ENCODE measurements around the gene RIOX2. TPM values are rescaled to one million over a fixed set of nuclear protein-coding genes. Genes with fewer than 3 reads are reported as not detected.

RIOX2 gene
- total RNA-seq, 1 donor from 2014 or later = 22.0 TPM

- no peaks in the 10 kb centered on the region for H3K27me3 ChIP-seq (ENCODE audit: control insufficient read depth, insufficient read depth, low read length)
- TF ChIP-seq CTCF (IDR thresholded peaks at IDR 0.05; ENCODE audit: insufficient read depth, low read length, poor library complexity, severe bottlenecking) = no peak
- no peak for DNase-seq (ENCODE audit: low read depth)
- H3K4me3 ChIP-seq (ENCODE audit: low read depth, low read length) = no peak overlapping the region
- H3K36me3 ChIP-seq (ENCODE audit: control insufficient read depth, insufficient read depth, low read length) = peaks cover 1% of the 10 kb centered on the region
These were observed 41.0 kb downstream of the RIOX2 start for GRCh38 chr3:97931218-97931617.

DNA sequence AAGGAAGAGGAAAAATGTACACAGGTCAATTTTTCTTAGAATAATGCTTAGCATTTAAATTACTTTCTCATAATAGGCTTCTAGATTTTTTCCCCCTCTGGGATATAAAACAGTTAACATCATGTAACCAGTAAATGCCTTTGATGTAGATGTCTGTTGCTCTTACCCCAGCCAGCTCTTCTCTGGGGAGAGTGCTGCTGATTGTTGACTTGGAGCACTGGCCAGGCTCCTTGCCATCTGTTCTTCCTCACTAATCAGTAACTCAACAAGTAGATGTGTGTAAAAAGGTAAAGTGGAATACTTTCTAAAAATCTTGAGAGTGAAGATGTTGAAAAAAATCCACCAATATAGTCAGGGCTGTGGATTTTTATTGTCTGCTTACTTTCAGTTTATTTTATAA lies 42.2 kb downstream of the RIOX2 start:
- no peak for DNase-seq (ENCODE audit: low read depth)
- H3K36me3 ChIP-seq (ENCODE audit: control insufficient read depth, insufficient read depth, low read length) = no peaks in the 10 kb centered on the region
- no peaks in the 10 kb centered on the region for H3K27me3 ChIP-seq (ENCODE audit: control insufficient read depth, insufficient read depth, low read length)
- TF ChIP-seq CTCF (IDR thresholded peaks at IDR 0.05; ENCODE audit: insufficient read depth, low read length, poor library complexity, severe bottlenecking) = no peak
- no peak overlapping the region for H3K4me3 ChIP-seq (ENCODE audit: low read depth, low read length)

DNA sequence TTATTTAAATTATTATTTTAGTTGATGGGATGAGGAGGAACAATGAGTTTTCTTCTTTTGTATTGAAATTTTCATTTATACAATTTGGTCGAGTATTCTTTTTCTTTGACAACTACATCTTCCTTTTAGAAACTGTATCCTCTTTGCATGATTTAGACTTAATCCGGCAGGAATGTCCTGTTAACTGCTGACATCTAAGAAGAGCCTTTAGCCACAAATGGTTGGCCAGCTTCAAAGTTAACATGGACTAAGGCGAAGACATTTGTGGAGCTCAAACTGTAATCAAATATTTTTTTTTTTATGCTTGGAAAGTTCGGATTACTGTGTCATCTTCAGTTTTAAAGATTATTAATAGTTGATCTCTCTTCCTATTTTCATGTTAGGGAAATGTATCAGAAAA lies 43.2 kb downstream of the RIOX2 start:
- no peak for TF ChIP-seq CTCF (IDR thresholded peaks at IDR 0.05; ENCODE audit: insufficient read depth, low read length, poor library complexity, severe bottlenecking)
- Histone ChIP-seq H3K4me3 (ENCODE audit: low read depth, low read length) (no peak overlapping the region), H3K27me3 (ENCODE audit: control insufficient read depth, insufficient read depth, low read length) (no peaks in the 10 kb centered on the region), H3K36me3 (ENCODE audit: control insufficient read depth, insufficient read depth, low read length) (no peaks in the 10 kb centered on the region)
- no peak for DNase-seq (ENCODE audit: low read depth)

DNA sequence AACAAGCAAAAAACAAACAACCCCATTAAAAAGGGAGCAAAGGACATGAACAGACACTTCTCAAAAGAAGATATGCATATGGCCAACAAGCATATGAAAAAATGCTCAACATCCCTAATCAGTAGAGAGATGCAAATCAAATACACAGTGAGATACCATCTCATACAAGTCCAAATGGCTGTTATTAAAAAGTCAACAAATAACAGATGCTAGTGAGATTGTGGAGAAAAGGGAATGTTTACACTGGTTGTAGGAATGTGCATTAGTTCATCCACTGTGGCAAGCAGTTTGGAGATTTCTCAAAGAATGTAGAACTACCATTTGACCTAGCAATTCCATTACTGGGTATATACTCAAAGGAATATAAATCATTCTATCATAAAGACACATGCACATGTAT lies 44.5 kb downstream of the RIOX2 start:
- no peak for TF ChIP-seq CTCF (IDR thresholded peaks at IDR 0.05; ENCODE audit: insufficient read depth, low read length, poor library complexity, severe bottlenecking)
- DNase-seq (ENCODE audit: low read depth) = no peak

GRCh38 chr3:97917813-97918536 lies 54.3 kb downstream of the RIOX2 start:
- no peak for DNase-seq (ENCODE audit: low read depth)
- H3K4me3 ChIP-seq (ENCODE audit: low read depth, low read length) = no peak overlapping the region
- no peaks in the 10 kb centered on the region for H3K36me3 ChIP-seq (ENCODE audit: control insufficient read depth, insufficient read depth, low read length)
- no peaks in the 10 kb centered on the region for H3K27me3 ChIP-seq (ENCODE audit: control insufficient read depth, insufficient read depth, low read length)
- no peak for TF ChIP-seq CTCF (IDR thresholded peaks at IDR 0.05; ENCODE audit: insufficient read depth, low read length, poor library complexity, severe bottlenecking)

More for the DNA sequence above, 44.5 kb downstream of the RIOX2 start:
- Histone ChIP-seq H3K36me3 (ENCODE audit: control insufficient read depth, insufficient read depth, low read length) (no peaks in the 10 kb centered on the region), H3K4me3 (ENCODE audit: low read depth, low read length) (no peak overlapping the region), H3K27me3 (ENCODE audit: control insufficient read depth, insufficient read depth, low read length) (no peaks in the 10 kb centered on the region)

GRCh38 chr3:97916576-97916975 lies 55.7 kb downstream of the RIOX2 start:
- TF ChIP-seq CTCF (IDR thresholded peaks at IDR 0.05; ENCODE audit: insufficient read depth, low read length, poor library complexity, severe bottlenecking) = no peak
- no peaks in the 10 kb centered on the region for H3K27me3 ChIP-seq (ENCODE audit: control insufficient read depth, insufficient read depth, low read length)
- no peak overlapping the region for H3K4me3 ChIP-seq (ENCODE audit: low read depth, low read length)
- no peak for DNase-seq (ENCODE audit: low read depth)
- H3K36me3 ChIP-seq (ENCODE audit: control insufficient read depth, insufficient read depth, low read length) = no peaks in the 10 kb centered on the region

Measured in kidney epithelial cell (primary cell).